HG02610 (cell line): ENCODE data around the gene AP3D1.

ENCODE experiments used
- ATAC-seq: cut with Tn5 transposase; IDR thresholded peaks from one replicate; pipeline ENCODE4 v1.9.1; 2021; ENCODE audit warnings: mild to moderate bottlenecking, moderate library complexity; ENCODE audit not compliant: unreplicated experiment

The AP3D1 gene

GRCh38 chr19:2113439-2114211, 37.7 kb downstream of the AP3D1 start:
- ATAC-seq: no peak

- no peak for ATAC-seq
Observed at GRCh38 chr19:2112516-2113320, 38.6 kb downstream of the AP3D1 start.

GRCh38 chr19:2111886-2112285, 39.5 kb downstream of the AP3D1 start:
- no peak for ATAC-seq

- ATAC-seq: no peak
Observed at GRCh38 chr19:2111425-2111824, 39.9 kb downstream of the AP3D1 start.

GRCh38 chr19:2110822-2111221, 40.5 kb downstream of the AP3D1 start:
- no peak for ATAC-seq

GRCh38 chr19:2109046-2109864, 42.1 kb downstream of the AP3D1 start:
- no peak for ATAC-seq

GRCh38 chr19:2108251-2109016, 42.9 kb downstream of the AP3D1 start:
- ATAC-seq: no peak

GRCh38 chr19:2103045-2103707, 48.2 kb downstream of the AP3D1 start:
- ATAC-seq: no peak

- no peak for ATAC-seq
Observed at GRCh38 chr19:2101417-2102335, 49.7 kb downstream of the AP3D1 start.

GRCh38 chr19:2100719-2101061, 50.7 kb downstream of the AP3D1 start:
- ATAC-seq: no peak

GRCh38 chr19:2099937-2100718, 51.2 kb downstream of the AP3D1 start:
- no peak for ATAC-seq

GRCh38 chr19:2099054-2099501, 52.3 kb downstream of the AP3D1 start:
- no peak for ATAC-seq

GRCh38 chr19:2097886-2098327, 53.5 kb downstream of the AP3D1 start:
- no peak for ATAC-seq

GRCh38 chr19:2097203-2097885, 54.0 kb downstream of the AP3D1 start:
- no peak for ATAC-seq

- peak; percentile 59 for ATAC-seq
Observed at GRCh38 chr19:2096480-2097202, 54.7 kb downstream of the AP3D1 start, which contains the start of gene IZUMO4. Gene IZUMO4, plus strand, starts transcription at chr19:2096915. Its CDS starts 31 bp downstream, at chr19:2096946.

GRCh38 chr19:2096034-2096479, 55.3 kb downstream of the AP3D1 start, which contains the start of gene MOB3A:
Gene MOB3A, minus strand, starts transcription at chr19:2096326. Its CDS starts 17,766 bp downstream, at chr19:2078560.
- ATAC-seq: peak; percentile 28
